Body of pancreas (tissue), 4 donors: ENCODE measurements around the gene PTHLH.

Source experiments
- POLR2A ChIP-seq, 3 donors: fragments of 450-650 bp; IDR thresholded peaks; one replicate each; pipeline ENCODE4 v1.6.1; 2016; ENCODE audit warnings: antibody characterized with exemption in 3 of 3, mild to moderate bottlenecking in 2 of 3
- TF ChIP-seq, protein P1 (sequence below), 7 experiments: fragments of 450-650 bp in 4 of 7; fragments of 200-600 bp in 3 of 7; sonication (generic) in 3 of 7; IDR thresholded peaks; one replicate each; pipeline ENCODE4 v1.5.1; 2016 to 2019; ENCODE audit warnings: antibody characterized with exemption in 7 of 7

DNA sequence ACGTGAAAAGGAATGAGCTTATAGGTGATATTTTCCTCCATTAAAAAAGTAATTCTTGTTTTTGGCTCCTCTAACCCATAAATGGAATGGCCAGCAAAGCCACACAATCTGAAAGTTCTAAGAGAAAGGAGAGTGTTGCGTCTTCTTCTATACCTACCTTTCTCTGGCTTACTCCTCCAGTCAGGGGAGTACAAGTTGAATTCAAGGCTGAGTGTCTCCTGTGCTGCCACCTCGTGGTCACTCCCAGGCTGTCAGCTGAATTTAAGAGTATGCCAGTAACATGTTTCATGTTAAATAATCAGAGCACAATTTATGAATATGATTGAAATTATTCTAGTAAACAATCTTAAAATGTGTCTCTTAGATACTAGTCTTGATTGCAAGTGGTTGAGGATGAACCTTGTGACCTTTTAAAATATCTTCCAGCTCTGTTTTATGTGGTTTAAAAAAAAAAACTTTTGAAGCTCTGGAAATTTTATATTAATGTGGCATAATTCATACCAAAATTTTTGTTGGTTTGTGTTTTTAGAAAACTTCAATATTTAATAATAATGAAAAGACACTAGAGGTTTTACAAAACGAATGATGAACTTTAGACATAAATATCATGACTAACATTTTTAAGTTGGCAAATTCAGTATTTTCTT is 31.7 kb downstream of the PTHLH start:
- TF ChIP-seq, protein P1, sequence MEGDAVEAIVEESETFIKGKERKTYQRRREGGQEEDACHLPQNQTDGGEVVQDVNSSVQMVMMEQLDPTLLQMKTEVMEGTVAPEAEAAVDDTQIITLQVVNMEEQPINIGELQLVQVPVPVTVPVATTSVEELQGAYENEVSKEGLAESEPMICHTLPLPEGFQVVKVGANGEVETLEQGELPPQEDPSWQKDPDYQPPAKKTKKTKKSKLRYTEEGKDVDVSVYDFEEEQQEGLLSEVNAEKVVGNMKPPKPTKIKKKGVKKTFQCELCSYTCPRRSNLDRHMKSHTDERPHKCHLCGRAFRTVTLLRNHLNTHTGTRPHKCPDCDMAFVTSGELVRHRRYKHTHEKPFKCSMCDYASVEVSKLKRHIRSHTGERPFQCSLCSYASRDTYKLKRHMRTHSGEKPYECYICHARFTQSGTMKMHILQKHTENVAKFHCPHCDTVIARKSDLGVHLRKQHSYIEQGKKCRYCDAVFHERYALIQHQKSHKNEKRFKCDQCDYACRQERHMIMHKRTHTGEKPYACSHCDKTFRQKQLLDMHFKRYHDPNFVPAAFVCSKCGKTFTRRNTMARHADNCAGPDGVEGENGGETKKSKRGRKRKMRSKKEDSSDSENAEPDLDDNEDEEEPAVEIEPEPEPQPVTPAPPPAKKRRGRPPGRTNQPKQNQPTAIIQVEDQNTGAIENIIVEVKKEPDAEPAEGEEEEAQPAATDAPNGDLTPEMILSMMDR (IDR thresholded peaks at IDR 0.05) = peak; percentile 36 to 92 (median 75)
- TF ChIP-seq POLR2A (IDR thresholded peaks at IDR 0.05) = no peak
